SH-SY5Y (cell line): Measurements from ENCODE around the gene INF2.

Experiments used
- GATA2 ChIP-seq: IDR thresholded peaks from 2 replicates; pipeline ENCODE4 v1.6.1; 2011; ENCODE audit warnings: mild to moderate bottlenecking, low read depth, low read length
- GATA3 ChIP-seq: IDR thresholded peaks from 2 replicates; pipeline ENCODE4 v1.6.1; 2011; ENCODE audit warnings: low read depth, mild to moderate bottlenecking, low read length, moderate library complexity

INF2 gene

GRCh38 chr14:104652386-104652785 is 37.0 kb upstream of the INF2 start:
- no peak for TF ChIP-seq GATA2
- TF ChIP-seq GATA3, result no peak

GRCh38 chr14:104654119-104654518 is 35.3 kb upstream of the INF2 start:
- TF ChIP-seq GATA3, result no peak
- TF ChIP-seq GATA2, result no peak

GRCh38 chr14:104655128-104655848 is 34.1 kb upstream of the INF2 start:
- no peak for TF ChIP-seq GATA2
- no peak for TF ChIP-seq GATA3

DNA sequence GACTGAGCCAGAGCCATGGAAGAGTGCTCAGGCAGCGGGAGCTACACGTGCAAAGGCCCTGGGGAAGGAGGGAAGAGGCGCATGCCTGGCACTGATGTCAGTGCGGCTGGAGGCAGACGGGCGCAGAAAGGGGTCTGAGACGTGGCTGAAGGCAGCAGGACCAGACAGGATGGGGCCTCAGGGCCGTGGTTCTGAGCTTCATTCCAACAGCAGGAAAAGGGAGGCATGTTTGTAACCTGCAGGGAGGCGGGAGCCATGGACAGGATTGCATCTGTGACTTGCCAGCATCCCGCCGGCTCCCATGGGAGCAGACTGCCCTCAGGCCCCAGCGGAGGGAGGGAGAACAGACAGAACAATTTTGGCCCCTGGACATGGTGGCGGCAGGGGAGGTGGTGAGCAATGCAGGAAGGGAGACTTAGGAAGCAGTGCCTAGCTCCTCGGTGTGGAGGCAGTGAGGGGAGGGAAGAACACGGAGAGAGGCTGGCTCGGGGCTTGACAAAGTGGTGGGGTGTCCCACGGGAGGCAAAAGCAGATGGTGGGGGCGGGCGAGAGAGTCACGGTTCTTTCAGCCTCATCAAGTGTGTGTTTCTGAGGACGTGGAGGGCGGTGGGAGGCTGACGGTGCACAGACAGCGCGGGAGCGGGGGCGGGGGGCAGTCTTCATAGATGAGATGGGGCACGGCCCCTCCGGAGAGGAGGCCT is 33.3 kb upstream of the INF2 start:
- TF ChIP-seq GATA3 (no peak), GATA2 (no peak)

DNA sequence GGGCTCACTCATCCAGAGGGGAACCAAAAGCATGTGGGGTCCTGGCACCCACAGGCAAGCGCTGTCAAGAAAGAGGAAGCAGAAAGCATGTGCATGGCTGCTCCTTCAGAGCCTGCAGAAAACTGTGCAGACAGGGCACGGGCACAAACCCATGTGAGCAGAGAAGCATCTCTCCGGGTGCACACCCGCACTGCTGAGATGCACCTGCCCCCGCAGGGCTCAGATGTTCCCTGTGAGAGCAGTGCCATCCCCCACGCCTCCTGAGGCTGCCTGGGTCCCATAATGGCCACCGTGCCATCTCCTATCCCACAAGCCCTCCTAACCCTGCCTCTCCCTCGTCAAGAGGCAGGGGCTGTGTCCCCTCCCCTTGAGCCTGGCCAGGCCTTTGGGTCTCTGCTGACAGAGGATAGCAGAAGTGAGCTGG is 32.3 kb upstream of the INF2 start:
- TF ChIP-seq GATA2 (no peak), GATA3 (no peak)

- TF ChIP-seq GATA3 (no peak), GATA2 (no peak)
Measured at GRCh38 chr14:104657563-104658324, 31.7 kb upstream of the INF2 start.

- TF ChIP-seq GATA2 (no peak), GATA3 (no peak)
Measured at GRCh38 chr14:104658325-104658712, 31.1 kb upstream of the INF2 start.

- TF ChIP-seq GATA3, result no peak
- no peak for TF ChIP-seq GATA2
Measured at GRCh38 chr14:104659146-104659545, 30.3 kb upstream of the INF2 start.

DNA sequence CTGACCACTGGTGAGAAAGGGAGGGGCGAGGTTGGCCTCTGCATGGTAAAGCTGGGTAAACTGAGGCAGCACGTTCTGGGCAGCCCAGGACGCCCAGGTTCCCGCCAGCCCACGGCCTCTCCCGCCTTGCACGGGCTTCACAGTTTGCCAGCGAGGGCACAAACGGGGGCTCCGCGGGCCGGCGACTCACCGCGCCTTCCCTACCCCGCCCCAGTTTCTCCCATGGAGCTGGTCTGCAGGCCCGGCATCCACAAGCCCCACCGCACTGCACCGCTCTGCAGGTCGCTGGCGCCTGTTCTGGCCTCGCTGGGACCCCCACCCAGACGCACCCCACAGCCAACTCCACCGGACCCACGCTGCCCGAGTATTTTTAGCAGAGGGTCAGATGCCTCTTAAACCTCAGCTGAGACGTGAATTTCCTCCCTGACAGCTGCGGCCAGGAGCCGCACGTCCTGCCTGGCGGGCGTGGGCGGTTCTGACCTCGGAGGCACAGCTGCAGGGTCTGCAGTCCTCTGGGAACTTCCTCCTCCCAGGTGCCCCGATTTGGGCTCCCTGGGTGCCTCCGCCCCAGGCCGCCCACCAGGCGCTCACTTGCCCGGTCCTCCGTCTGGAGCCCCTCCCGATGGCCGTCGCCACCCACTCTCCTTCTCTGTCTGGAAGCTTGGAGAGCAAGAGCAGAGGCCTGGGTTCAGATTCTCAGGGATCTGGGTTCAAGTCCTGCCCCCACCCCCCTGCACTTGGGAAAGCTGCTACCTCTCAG is 29.5 kb upstream of the INF2 start:
- TF ChIP-seq GATA3 (no peak), GATA2 (no peak)

DNA sequence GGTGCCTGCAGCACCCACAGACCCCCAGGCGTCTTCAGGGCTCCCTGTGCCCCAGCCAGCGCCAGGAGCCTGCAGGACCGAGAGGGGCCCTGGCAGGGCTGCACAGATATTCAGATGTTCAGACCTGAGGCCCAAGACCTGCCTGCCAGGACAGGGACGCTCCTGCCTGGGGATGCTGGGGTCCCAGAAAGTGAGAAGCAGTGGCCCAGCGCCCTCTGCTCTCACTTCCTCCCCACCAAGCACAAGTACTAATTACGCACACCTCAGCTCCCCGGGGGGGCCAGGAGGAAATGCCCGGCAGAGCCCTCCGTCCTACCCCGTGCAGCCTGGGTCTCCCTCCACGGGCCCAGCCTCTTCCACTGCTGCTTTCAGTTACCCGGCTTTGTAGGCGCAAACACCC is 28.8 kb upstream of the INF2 start:
- no peak for TF ChIP-seq GATA2
- no peak for TF ChIP-seq GATA3

- no peak for TF ChIP-seq GATA2
- TF ChIP-seq GATA3, result no peak
Measured at GRCh38 chr14:104661086-104661485, 28.3 kb upstream of the INF2 start.

GRCh38 chr14:104664107-104664506 is 25.3 kb upstream of the INF2 start:
- TF ChIP-seq GATA2 (no peak), GATA3 (no peak)

DNA sequence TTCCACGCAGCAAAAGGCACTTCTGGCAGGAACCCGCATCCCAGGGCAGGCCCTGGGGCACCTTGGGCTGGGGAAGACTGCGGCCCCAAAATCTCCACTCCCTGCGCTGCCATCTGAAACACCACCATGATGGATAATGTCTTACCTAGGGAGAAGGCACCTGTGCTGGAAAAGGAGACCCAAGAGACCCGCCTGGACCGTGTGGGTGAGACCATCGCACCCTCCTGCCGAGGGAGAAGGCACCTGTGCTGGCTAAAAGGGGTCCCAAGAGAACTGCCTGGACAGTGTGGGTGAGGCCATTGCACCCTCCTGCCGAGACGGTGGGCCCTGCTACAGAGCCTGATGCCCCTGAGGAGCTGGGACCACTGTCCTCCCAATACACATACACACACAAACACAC is 24.8 kb upstream of the INF2 start:
- TF ChIP-seq GATA2, result no peak
- no peak for TF ChIP-seq GATA3

- TF ChIP-seq GATA2 (no peak), GATA3 (no peak)
Measured at GRCh38 chr14:104665114-104665656, 24.2 kb upstream of the INF2 start.
